Epithelial cell of proximal tubule (primary cell): ENCODE data around the gene GDPGP1. TPM values are rescaled to one million over a fixed set of nuclear protein-coding genes. Genes with fewer than 3 reads are reported as not detected.
A peak's percentile ranks its signal among the peaks of the same experiment; 100 is the strongest.

ENCODE experiments used
- DNase-seq: peaks from one replicate; pipeline ENCODE4 v3.0.0-alpha.2; 2011; ENCODE audit warnings: low read depth
- H3K4me3 ChIP-seq: 2 replicates; pipeline ENCODE4 v1.5.1; 2011; ENCODE audit warnings: low read depth, mild to moderate bottlenecking, low read length
- total RNA-seq: library from RNA; depleted of rRNA; stranded (reverse); fragments of >200 nt; gene quantifications from 2 replicates; pipeline ENCODE4 v1.2.3, GENCODE V29; 2015
- TF ChIP-seq, protein P1 (sequence below): conservative IDR thresholded peaks from 2 replicates; pipeline ENCODE4 v1.5.1; 2012; ENCODE audit warnings: low read depth, mild to moderate bottlenecking, low read length

The GDPGP1 gene
- total RNA-seq, 1 donor from 2014 or later = 9.9 TPM

DNA sequence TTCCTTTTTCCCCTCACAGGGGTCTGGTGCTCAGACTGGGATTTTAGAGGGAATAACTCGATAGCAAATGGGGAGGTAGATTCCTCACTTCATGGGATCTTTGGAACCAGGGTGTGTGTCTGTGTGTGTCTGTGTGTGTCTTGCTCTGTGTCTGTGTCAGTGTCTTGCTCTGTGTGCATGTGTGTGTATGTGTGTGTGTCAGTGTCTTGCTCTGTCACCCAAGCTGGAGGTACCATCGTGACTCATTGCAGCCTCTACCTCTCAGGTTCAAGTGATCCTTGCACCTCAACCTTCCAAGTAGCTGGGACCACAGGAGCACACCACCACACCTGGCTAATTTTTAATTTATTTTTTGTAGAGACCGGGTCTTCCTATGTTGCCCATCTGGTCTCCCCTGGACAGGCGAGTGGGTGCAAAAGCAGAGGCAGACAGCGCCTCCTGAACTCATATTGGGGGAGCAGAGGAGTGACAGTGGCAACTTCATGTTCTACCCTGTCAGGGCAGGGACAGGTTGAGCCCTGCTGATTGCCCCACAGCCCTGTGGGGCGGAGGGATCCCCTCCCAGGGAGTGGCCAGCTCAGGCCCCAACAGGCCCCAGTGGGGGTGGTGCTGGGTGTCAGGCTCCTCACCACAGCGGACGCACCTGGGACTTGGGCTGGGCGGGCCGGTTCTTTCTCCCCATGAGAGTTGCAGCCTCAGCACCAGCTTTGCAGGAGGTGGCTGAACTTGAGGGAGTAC lies 43.2 kb upstream of the GDPGP1 start:
- H3K4me3 ChIP-seq = no peak overlapping the region
- TF ChIP-seq, protein P1, sequence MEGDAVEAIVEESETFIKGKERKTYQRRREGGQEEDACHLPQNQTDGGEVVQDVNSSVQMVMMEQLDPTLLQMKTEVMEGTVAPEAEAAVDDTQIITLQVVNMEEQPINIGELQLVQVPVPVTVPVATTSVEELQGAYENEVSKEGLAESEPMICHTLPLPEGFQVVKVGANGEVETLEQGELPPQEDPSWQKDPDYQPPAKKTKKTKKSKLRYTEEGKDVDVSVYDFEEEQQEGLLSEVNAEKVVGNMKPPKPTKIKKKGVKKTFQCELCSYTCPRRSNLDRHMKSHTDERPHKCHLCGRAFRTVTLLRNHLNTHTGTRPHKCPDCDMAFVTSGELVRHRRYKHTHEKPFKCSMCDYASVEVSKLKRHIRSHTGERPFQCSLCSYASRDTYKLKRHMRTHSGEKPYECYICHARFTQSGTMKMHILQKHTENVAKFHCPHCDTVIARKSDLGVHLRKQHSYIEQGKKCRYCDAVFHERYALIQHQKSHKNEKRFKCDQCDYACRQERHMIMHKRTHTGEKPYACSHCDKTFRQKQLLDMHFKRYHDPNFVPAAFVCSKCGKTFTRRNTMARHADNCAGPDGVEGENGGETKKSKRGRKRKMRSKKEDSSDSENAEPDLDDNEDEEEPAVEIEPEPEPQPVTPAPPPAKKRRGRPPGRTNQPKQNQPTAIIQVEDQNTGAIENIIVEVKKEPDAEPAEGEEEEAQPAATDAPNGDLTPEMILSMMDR = no peak
- no peak for DNase-seq

DNA sequence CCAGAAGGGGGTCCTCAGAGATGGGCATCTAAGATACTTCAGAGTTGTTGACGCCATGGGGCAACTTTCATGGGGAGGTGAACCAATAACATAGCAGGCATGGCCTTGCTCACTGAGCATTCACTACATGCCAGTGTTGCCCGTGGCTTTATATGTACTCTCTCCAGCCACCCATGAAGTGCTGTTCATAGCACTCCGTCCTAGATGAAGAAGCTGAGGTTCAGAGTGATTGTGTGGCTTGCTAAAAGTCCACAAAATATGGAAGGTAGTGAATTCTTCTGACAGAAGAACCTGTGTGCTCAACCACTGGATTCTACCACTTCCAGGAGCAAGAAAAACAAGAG lies 42.7 kb upstream of the GDPGP1 start:
- TF ChIP-seq, protein P1 = no peak
- no peak for DNase-seq
- H3K4me3 ChIP-seq = no peak overlapping the region

DNA sequence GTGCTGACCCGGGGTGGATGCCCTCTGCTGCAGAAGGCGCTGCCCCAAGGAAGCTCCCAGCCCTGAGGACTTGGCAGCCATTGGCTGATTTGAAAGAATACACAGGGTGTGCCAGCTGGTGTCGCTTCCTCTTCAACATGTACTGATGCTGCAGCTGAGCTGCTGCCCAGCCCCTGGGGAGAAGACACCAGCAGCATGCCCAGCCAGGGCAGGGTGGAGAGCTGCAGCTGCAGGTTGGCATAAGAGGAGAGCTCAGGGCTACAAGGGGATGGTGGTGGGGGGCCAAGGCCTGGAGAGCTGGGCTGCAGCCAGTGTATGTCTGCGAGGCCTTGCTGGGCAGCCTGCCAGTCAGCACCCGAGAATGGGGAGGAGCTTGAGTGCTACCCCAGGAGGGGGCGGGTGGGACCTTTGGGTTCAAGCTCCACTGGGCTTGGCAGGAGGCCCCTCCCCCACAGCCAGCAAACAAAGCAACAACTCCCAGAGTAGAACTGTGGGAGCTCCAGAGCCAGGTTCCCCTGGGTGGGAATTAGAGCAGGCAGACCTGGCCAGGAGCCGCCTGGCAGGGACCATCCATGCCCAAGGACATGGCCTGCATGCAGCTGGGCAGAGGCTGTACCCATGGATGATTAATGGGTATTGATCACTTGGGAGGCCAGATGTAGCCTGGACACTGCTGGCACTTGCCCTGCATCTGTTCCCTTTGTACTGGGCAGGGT lies 42.1 kb upstream of the GDPGP1 start:
- TF ChIP-seq, protein P1 = no peak
- peak overlapping the region; percentile 1 for H3K4me3 ChIP-seq
- no peak for DNase-seq

DNA sequence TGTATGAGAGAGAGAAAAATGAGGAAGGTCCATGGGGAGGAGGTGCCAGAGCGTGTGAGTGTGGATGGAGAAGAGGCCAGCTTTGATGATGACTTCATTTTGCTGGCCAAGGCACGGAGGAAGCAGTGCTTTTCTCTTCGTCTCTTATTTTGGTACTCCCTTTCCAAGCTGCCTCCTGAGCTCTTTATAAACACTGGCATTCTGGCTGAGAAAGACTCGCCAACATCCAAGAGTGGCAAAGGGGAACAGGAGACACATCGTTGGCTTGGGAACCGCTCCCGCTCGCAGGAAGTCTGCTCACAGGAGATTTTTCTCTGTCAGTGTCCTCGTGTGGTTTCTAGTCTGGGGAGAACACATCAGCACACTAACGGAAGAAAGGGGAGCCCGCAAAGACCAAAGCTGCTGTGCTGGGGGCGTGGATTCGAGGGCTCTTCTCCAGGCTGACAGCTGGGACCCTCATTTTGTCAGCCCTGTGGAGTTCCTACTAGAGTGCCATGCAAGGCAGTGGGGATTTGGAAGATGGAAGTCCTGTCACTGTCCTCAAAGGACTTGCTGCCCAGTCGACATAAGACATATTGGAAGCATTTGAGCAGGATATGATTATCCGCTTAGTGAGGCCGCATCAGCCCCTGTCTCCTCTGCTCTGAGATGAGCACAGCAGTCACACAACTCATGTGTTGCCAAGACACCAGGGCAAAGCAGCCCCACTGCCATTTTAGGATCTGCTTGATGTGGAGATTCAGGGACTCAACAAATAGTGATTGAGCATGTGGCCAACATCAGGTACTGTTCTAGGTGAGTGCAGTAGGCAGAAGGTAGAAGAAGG lies 40.8 kb upstream of the GDPGP1 start:
- no peak for DNase-seq
- H3K4me3 ChIP-seq = no peak overlapping the region
- TF ChIP-seq, protein P1 = no peak

DNA sequence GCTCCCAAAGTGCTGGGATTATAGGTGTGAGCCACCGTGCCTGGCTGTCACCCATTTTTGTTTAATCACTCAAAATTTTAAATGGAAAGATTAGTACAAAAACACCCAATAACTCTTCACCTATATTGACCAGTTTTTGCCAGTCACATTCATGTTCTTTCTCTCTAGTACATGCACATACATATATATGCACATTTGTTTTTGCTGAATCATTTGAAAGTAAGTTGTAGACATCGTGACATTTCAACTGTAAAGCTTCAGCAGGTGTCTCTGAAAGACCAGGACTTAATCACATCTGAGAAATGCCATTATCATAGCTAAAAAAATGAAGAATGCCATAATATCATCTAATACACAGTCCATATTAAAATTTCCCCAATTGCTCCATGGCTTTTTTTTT lies 39.4 kb upstream of the GDPGP1 start:
- TF ChIP-seq, protein P1 = no peak
- DNase-seq = no peak
- no peak overlapping the region for H3K4me3 ChIP-seq

DNA sequence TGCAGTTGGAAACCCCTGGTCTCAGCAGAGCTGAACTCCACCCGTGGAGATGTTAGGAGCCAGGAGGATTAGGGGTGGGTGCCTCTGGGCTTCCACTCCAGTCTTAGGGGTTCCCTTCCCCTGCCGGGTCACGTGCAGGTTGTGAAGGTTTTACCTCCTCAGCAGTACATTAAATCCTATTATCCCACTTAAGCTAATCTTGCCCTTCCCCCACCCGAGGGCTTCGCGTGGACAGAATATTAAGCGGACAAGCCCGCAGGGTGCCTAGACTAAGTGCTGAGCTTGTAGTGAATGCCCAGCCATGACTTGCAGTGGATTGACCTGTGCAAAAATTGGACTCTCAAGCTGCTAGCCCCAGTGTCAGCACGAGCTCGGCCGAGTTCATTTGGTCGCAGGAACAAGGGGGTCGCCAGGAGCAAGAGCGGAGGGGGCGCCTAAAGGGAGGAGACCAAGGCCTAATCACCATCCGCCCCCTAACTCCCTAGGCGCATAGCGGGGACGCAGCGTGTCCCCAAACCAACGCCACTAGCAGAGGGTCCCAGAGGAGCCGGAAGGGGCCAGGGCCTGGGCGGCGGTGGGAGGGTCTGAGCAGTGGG lies 33.4 kb upstream of the GDPGP1 start:
- H3K4me3 ChIP-seq = peak overlapping the region; percentile 96
- DNase-seq = no peak
- TF ChIP-seq, protein P1 = no peak
